DND-41 (cell line): Measurements from ENCODE around the gene SHISA6.

Experiments used
- EZH2 ChIP-seq: IDR thresholded peaks from 3 replicates; pipeline ENCODE4 v1.6.1; 2012; ENCODE audit warnings: borderline replicate concordance, low read depth, mild to moderate bottlenecking, moderate library complexity, low read length, inconsistent platforms; ENCODE audit not compliant: severe bottlenecking
- TF ChIP-seq, protein P1 (sequence below): IDR thresholded peaks from 2 replicates; pipeline ENCODE4 v1.5.1; 2012; ENCODE audit warnings: borderline replicate concordance, low read length, moderate library complexity, mild to moderate bottlenecking; ENCODE audit not compliant: poor library complexity, severe bottlenecking; ENCODE audit errors: extremely low read depth

DNA sequence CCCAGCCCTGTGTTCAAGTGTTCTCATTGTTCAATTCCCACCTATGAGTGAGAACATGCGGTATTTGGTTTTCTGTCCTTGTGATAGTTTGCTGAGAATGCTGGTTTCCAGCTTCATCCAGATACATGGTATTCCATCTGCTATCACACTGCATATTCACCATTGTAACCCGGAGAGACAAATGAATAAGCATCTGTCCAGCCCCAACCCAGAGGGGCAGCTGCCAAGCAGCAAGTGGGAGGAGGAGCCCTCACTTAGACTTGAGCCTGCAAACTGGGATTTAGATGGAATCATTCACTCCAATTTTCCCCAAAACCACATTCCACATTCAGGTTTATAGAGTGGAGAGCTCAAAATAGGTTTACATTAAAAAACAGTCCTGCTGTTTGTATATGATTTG, 41.6 kb downstream of the SHISA6 start:
- TF ChIP-seq, protein P1, sequence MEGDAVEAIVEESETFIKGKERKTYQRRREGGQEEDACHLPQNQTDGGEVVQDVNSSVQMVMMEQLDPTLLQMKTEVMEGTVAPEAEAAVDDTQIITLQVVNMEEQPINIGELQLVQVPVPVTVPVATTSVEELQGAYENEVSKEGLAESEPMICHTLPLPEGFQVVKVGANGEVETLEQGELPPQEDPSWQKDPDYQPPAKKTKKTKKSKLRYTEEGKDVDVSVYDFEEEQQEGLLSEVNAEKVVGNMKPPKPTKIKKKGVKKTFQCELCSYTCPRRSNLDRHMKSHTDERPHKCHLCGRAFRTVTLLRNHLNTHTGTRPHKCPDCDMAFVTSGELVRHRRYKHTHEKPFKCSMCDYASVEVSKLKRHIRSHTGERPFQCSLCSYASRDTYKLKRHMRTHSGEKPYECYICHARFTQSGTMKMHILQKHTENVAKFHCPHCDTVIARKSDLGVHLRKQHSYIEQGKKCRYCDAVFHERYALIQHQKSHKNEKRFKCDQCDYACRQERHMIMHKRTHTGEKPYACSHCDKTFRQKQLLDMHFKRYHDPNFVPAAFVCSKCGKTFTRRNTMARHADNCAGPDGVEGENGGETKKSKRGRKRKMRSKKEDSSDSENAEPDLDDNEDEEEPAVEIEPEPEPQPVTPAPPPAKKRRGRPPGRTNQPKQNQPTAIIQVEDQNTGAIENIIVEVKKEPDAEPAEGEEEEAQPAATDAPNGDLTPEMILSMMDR = no peak
- no peak for TF ChIP-seq EZH2
